ENCODE data around the gene C5orf24.
"Not testable (repeated sequence)": the region's sequence is repeated elsewhere in the genome, so short reads cannot be mapped to it uniquely, and the experiment has no call there.

C5orf24 gene

DNA sequence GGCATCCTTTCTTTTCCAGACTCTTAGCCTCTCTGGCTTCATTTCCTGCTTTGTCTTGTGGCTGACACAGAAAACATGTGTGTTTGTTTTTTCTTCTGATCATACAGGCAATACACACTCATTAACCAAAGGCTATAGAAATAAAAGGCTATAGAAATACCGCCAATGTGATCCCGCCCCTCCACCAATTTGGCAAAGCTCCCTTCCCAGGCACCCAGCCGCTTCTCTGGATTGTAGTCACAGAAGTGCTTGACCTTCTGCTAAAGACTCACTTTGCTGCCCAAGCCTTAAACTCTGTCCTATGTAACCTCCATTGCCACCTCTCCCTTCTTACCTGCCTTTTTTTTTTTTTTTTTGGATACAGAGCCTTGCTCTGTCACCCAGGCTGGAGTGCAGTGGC, 33.7 kb downstream of the C5orf24 start:
- Histone ChIP-seq H3K27ac (ENCODE audit: poor library complexity, severe bottlenecking) (no peak overlapping the region), H3K27me3 (ENCODE audit: insufficient read depth, poor library complexity, severe bottlenecking) (no peaks in the 10 kb centered on the region), H3K9me3 (ENCODE audit: severe bottlenecking) (no peaks in the 10 kb centered on the region), H3K36me3 (ENCODE audit: low read depth) (0 out of 2 replicates have a peak, but pooled peaks cover 5% of the 10 kb centered on the region), H3K4me1 (ENCODE audit: insufficient read depth, poor library complexity, severe bottlenecking) (no peaks in the 10 kb centered on the region), H3K4me3 (ENCODE audit: severe bottlenecking) (no peak overlapping the region)
- DNase-seq (ENCODE audit: low spot score) (no peak), ATAC-seq (ENCODE audit: low read depth) (no peak)
- TF ChIP-seq CTCF (IDR thresholded peaks at IDR 0.05; ENCODE audit: poor library complexity, severe bottlenecking): no peak

GRCh38 chr5:134880937-134881336, 35.2 kb downstream of the C5orf24 start:
- not testable (repeated sequence) for H3K4me3 ChIP-seq (ENCODE audit: severe bottlenecking); H3K27ac ChIP-seq (ENCODE audit: poor library complexity, severe bottlenecking); H3K36me3 ChIP-seq (ENCODE audit: low read depth); DNase-seq (ENCODE audit: low spot score); H3K27me3 ChIP-seq (ENCODE audit: insufficient read depth, poor library complexity, severe bottlenecking); ATAC-seq (ENCODE audit: low read depth); H3K9me3 ChIP-seq (ENCODE audit: severe bottlenecking); H3K4me1 ChIP-seq (ENCODE audit: insufficient read depth, poor library complexity, severe bottlenecking)

DNA sequence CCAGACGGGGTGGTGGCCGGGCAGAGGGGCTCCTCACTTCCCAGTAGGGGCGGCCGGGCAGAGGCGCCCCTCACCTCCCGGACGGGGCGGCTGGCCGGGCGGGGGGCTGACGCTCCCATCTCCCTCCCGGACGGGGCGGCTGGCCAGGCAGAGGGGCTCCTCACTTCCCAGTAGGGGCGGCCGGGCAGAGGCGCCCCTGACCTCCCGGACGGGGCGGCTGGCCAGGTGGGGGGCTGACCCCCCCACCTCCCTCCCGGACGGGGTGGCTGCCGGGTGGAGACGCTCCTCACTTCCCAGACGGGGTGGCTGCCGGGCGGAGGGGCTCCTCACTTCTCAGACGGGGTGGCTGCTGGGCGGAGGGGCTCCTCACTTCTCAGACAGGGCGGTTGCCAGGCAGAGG, 35.9 kb downstream of the C5orf24 start:
- not testable (repeated sequence) for ATAC-seq (ENCODE audit: low read depth); H3K36me3 ChIP-seq (ENCODE audit: low read depth); H3K27ac ChIP-seq (ENCODE audit: poor library complexity, severe bottlenecking); DNase-seq (ENCODE audit: low spot score); H3K4me1 ChIP-seq (ENCODE audit: insufficient read depth, poor library complexity, severe bottlenecking); H3K9me3 ChIP-seq (ENCODE audit: severe bottlenecking); H3K27me3 ChIP-seq (ENCODE audit: insufficient read depth, poor library complexity, severe bottlenecking); H3K4me3 ChIP-seq (ENCODE audit: severe bottlenecking)

DNA sequence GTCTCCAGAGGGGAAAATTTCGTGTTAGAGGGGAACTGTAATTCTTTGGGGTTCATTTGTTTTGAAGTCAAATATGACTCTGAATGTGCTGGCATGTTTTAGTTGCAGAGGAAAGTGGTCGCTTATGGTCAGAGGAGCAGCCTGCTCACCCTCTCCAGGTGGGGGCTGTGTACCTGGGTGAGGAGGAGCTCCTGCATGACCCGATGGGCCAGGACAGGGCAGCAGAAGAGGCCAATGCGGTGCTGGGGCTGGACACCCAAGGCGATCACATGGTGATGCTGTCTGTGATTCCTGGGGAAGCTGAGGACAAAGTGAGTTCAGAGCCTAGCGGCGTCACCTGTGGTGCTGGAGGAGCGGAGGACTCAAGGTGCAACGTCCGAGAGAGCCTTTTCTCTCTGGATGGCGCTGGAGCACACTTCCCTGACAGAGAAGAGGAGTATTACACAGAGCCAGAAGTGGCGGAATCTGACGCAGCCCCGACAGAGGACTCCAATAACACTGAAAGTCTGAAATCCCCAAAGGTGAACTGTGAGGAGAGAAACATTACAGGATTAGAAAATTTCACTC, 41.9 kb downstream of the C5orf24 start:
- no peak for DNase-seq (ENCODE audit: low spot score)
- Histone ChIP-seq H3K4me3 (ENCODE audit: severe bottlenecking) (no peak overlapping the region), H3K9me3 (ENCODE audit: severe bottlenecking) (no peaks in the 10 kb centered on the region), H3K27ac (ENCODE audit: poor library complexity, severe bottlenecking) (no peak overlapping the region), H3K4me1 (ENCODE audit: insufficient read depth, poor library complexity, severe bottlenecking) (no peaks in the 10 kb centered on the region), H3K36me3 (ENCODE audit: low read depth) (peaks cover 23% of the 10 kb centered on the region), H3K27me3 (ENCODE audit: insufficient read depth, poor library complexity, severe bottlenecking) (no peaks in the 10 kb centered on the region)
- no peak for ATAC-seq (ENCODE audit: low read depth)
- no peak for TF ChIP-seq CTCF (IDR thresholded peaks at IDR 0.05; ENCODE audit: poor library complexity, severe bottlenecking)

DNA sequence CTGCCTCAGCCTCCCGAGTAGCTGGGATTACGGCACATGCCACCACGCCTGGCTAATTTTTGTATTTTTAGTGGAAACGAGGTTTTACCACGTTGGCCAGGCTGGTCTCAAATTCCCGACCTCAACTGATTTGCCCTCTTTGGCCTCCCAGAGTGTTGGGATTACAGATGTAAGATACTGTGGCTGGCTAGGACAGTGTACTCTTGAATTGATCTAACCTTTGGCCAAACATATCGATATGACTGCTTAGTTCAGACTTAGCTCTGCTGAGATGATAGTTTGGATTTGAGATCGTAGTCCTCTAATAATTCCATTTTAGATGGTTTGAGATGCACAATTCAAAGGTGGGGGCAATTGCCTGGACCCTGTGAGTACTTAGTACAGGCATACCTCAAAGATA, 43.6 kb downstream of the C5orf24 start:
- no peak overlapping the region for H3K4me3 ChIP-seq (ENCODE audit: severe bottlenecking)
- no peaks in the 10 kb centered on the region for H3K27me3 ChIP-seq (ENCODE audit: insufficient read depth, poor library complexity, severe bottlenecking)
- no peak overlapping the region for H3K27ac ChIP-seq (ENCODE audit: poor library complexity, severe bottlenecking)
- no peak for TF ChIP-seq CTCF (IDR thresholded peaks at IDR 0.05; ENCODE audit: poor library complexity, severe bottlenecking)
- DNase-seq (ENCODE audit: low spot score) (no peak), ATAC-seq (ENCODE audit: low read depth) (no peak)
- H3K4me1 ChIP-seq (ENCODE audit: insufficient read depth, poor library complexity, severe bottlenecking): no peaks in the 10 kb centered on the region
- peaks cover 30% of the 10 kb centered on the region for H3K36me3 ChIP-seq (ENCODE audit: low read depth)
- no peaks in the 10 kb centered on the region for H3K9me3 ChIP-seq (ENCODE audit: severe bottlenecking)

GRCh38 chr5:134891473-134891872, 45.7 kb downstream of the C5orf24 start:
- Histone ChIP-seq H3K27ac (ENCODE audit: poor library complexity, severe bottlenecking) (no peak overlapping the region), H3K27me3 (ENCODE audit: insufficient read depth, poor library complexity, severe bottlenecking) (no peaks in the 10 kb centered on the region), H3K4me1 (ENCODE audit: insufficient read depth, poor library complexity, severe bottlenecking) (no peaks in the 10 kb centered on the region), H3K4me3 (ENCODE audit: severe bottlenecking) (no peak overlapping the region), H3K36me3 (ENCODE audit: low read depth) (peaks cover 33% of the 10 kb centered on the region; the same call in 1 of the 2 replicates), H3K9me3 (ENCODE audit: severe bottlenecking) (no peaks in the 10 kb centered on the region)
- ATAC-seq (ENCODE audit: low read depth) (no peak), DNase-seq (ENCODE audit: low spot score) (no peak)
- TF ChIP-seq CTCF (IDR thresholded peaks at IDR 0.05; ENCODE audit: poor library complexity, severe bottlenecking): no peak

Measured in RWPE2 (cell line).